Activated T-cell treated with anti-CD3 and anti-CD28 coated beads, Interleukin-2, amount 50 U/mL, for 24 hours (primary cell): ENCODE results near the gene PRDM12.

Experiments
- DNase-seq: peaks from one replicate; pipeline ENCODE4 v3.0.0-alpha.2; 2020
- H3K27ac Mint-ChIP-seq: 2 replicates; pipeline ENCODE4 v1.8.0; 2020; ENCODE audit warnings: mild to moderate bottlenecking, mixed read lengths
- H3K27me3 Mint-ChIP-seq: 2 replicates; pipeline ENCODE4 v1.8.0; 2020; ENCODE audit warnings: mixed read lengths
- H3K36me3 Mint-ChIP-seq: 2 replicates; pipeline ENCODE4 v1.8.0; 2020; ENCODE audit warnings: low read depth, mixed read lengths
- H3K4me1 Mint-ChIP-seq: 2 replicates; pipeline ENCODE4 v1.8.0; 2020; ENCODE audit warnings: low read depth, mixed read lengths
- H3K4me3 Mint-ChIP-seq: 2 replicates; pipeline ENCODE4 v1.8.0; 2020; ENCODE audit warnings: mild to moderate bottlenecking, moderate library complexity, mixed read lengths
- H3K9me3 Mint-ChIP-seq: 2 replicates; pipeline ENCODE4 v1.8.0; 2020; ENCODE audit warnings: mixed read lengths

The PRDM12 gene

GRCh38 chr9:130666393-130667119, 2.2 kb downstream of the PRDM12 start:
- Mint-ChIP-seq H3K36me3 (no peaks in the 10 kb centered on the region), H3K4me1 (peaks cover 30% of the 10 kb centered on the region), H3K27ac (no peak overlapping the region), H3K4me3 (no peak overlapping the region), H3K27me3 (peaks cover 70% of the 10 kb centered on the region), H3K9me3 (no peaks in the 10 kb centered on the region)
- no peak for DNase-seq

- Mint-ChIP-seq H3K36me3 (no peaks in the 10 kb centered on the region), H3K27ac (no peak overlapping the region), H3K9me3 (no peaks in the 10 kb centered on the region), H3K27me3 (peaks cover 65% of the 10 kb centered on the region), H3K4me3 (no peak overlapping the region), H3K4me1 (peaks cover 25% of the 10 kb centered on the region)
- DNase-seq = no peak
These were observed 2.7 kb downstream of the PRDM12 start for GRCh38 chr9:130667120-130667435.

DNA sequence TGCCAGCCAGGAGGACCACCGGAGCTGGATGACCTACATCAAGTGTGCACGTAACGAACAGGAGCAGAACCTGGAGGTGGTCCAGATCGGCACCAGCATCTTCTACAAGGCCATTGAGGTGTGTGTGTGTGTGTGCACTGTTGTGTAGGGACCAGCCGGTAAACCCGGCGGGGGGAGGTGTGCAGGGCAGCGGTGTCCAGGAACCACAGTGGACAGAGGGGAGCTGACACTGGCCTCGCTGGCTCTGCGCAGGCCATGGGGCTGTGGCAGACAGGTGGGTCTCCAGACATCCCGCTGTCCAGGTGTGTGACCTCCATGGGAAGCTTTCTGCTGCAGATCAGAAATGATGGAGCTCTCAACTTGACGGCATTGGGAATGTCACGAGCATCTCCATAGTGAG, 3.8 kb downstream of the PRDM12 start:
- Mint-ChIP-seq H3K4me3 (no peak overlapping the region), H3K9me3 (no peaks in the 10 kb centered on the region)

GRCh38 chr9:130668659-130669058, 4.3 kb downstream of the PRDM12 start:
- Mint-ChIP-seq H3K36me3 (no peaks in the 10 kb centered on the region), H3K27me3 (peaks cover 50% of the 10 kb centered on the region), H3K4me3 (no peak overlapping the region), H3K27ac (no peak overlapping the region), H3K4me1 (peaks cover 15% of the 10 kb centered on the region), H3K9me3 (no peaks in the 10 kb centered on the region)
- no peak for DNase-seq

More for the DNA sequence above, 3.8 kb downstream of the PRDM12 start:
- DNase-seq = no peak
- Mint-ChIP-seq H3K27me3 (peaks cover 54% of the 10 kb centered on the region), H3K4me1 (peaks cover 17% of the 10 kb centered on the region), H3K27ac (no peak overlapping the region), H3K36me3 (no peaks in the 10 kb centered on the region)

- Mint-ChIP-seq H3K4me3 (no peak overlapping the region), H3K27ac (no peak overlapping the region), H3K27me3 (peaks cover 39% of the 10 kb centered on the region), H3K36me3 (no peaks in the 10 kb centered on the region), H3K9me3 (no peaks in the 10 kb centered on the region), H3K4me1 (peaks cover 8% of the 10 kb centered on the region)
- DNase-seq = no peak
These were observed 5.6 kb downstream of the PRDM12 start for GRCh38 chr9:130669965-130670364.

DNA sequence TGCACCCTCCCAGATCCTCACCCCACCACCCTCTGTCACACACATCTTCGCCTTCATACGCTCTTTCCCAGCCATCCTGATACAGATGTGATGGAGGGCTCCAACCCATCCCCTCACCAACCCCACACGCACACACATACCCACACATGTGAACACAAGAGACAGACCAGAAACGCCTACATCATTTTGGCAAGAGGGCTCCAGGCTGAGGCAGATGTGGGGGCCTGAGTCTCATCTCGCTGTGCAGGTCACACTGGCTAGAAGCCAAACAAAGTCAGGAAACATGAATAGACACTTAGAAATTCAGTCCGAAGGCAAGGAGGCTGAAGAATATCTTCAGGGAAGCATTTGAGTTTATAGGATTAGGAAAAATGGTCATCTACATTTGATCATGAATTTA, 6.2 kb downstream of the PRDM12 start:
- DNase-seq = no peak
- no peaks in the 10 kb centered on the region for H3K36me3 Mint-ChIP-seq
- H3K27ac Mint-ChIP-seq = no peak overlapping the region
- peaks cover 4% of the 10 kb centered on the region for H3K4me1 Mint-ChIP-seq
- no peak overlapping the region for H3K4me3 Mint-ChIP-seq
- H3K27me3 Mint-ChIP-seq = peaks cover 32% of the 10 kb centered on the region
- no peaks in the 10 kb centered on the region for H3K9me3 Mint-ChIP-seq

- no peak overlapping the region for H3K27ac Mint-ChIP-seq
- no peaks in the 10 kb centered on the region for H3K36me3 Mint-ChIP-seq
- no peak for DNase-seq
- H3K9me3 Mint-ChIP-seq = no peaks in the 10 kb centered on the region
- H3K4me1 Mint-ChIP-seq = no peaks in the 10 kb centered on the region
- H3K27me3 Mint-ChIP-seq = peaks cover 14% of the 10 kb centered on the region
- H3K4me3 Mint-ChIP-seq = no peak overlapping the region
These were observed 8.1 kb downstream of the PRDM12 start for GRCh38 chr9:130672466-130672865.

- Mint-ChIP-seq H3K4me3 (no peak overlapping the region), H3K27ac (no peak overlapping the region), H3K27me3 (peaks cover 8% of the 10 kb centered on the region), H3K9me3 (no peaks in the 10 kb centered on the region), H3K36me3 (no peaks in the 10 kb centered on the region), H3K4me1 (no peaks in the 10 kb centered on the region)
- no peak for DNase-seq
These were observed 8.7 kb downstream of the PRDM12 start for GRCh38 chr9:130672933-130673615.

DNA sequence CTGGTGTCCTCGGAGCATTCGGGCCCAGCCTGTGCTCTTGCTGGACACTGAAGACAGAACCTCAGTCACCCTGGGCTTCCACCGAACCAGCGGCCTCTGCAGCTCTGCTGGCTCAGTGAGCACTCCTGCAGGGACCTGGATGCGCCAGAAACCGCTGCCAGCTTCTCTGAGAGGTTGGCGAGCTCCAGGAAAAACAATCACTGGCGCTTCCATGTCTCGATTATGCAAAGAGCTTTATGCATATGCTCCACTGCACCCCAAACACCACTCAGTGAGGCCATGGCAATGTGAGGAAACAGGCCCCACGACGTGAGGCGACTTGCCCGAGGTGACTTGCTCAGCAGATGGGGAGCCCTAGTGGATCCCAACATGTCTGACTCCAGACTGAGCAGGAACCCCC, 11.0 kb downstream of the PRDM12 start:
- H3K9me3 Mint-ChIP-seq = no peaks in the 10 kb centered on the region
- no peak for DNase-seq
- H3K27ac Mint-ChIP-seq = no peak overlapping the region
- no peaks in the 10 kb centered on the region for H3K36me3 Mint-ChIP-seq
- no peaks in the 10 kb centered on the region for H3K4me1 Mint-ChIP-seq
- peaks cover 10% of the 10 kb centered on the region for H3K27me3 Mint-ChIP-seq
- H3K4me3 Mint-ChIP-seq = no peak overlapping the region

- Mint-ChIP-seq H3K4me1 (peaks cover 4% of the 10 kb centered on the region), H3K27me3 (peaks cover 14% of the 10 kb centered on the region), H3K36me3 (no peaks in the 10 kb centered on the region), H3K4me3 (no peak overlapping the region), H3K9me3 (no peaks in the 10 kb centered on the region), H3K27ac (no peak overlapping the region)
- no peak for DNase-seq
These were observed 12.9 kb downstream of the PRDM12 start for GRCh38 chr9:130677252-130677651.

- H3K27ac Mint-ChIP-seq = no peak overlapping the region
- H3K4me3 Mint-ChIP-seq = peak overlapping the region; percentile 80
- peak; percentile 84 for DNase-seq
- H3K36me3 Mint-ChIP-seq = no peaks in the 10 kb centered on the region
- no peaks in the 10 kb centered on the region for H3K9me3 Mint-ChIP-seq
- H3K4me1 Mint-ChIP-seq = peaks cover 7% of the 10 kb centered on the region
- H3K27me3 Mint-ChIP-seq = peaks cover 16% of the 10 kb centered on the region
These were observed 16.7 kb downstream of the PRDM12 start for GRCh38 chr9:130680836-130681768.

- peaks cover 7% of the 10 kb centered on the region for H3K4me1 Mint-ChIP-seq
- no peaks in the 10 kb centered on the region for H3K36me3 Mint-ChIP-seq
- H3K27ac Mint-ChIP-seq = peak overlapping the region; percentile 76
- H3K9me3 Mint-ChIP-seq = no peaks in the 10 kb centered on the region
- peak overlapping the region; percentile 80 for H3K4me3 Mint-ChIP-seq
- H3K27me3 Mint-ChIP-seq = peaks cover 16% of the 10 kb centered on the region
- DNase-seq = peak; percentile 68
These were observed 17.5 kb downstream of the PRDM12 start for GRCh38 chr9:130681769-130682420.

GRCh38 chr9:130682421-130683121, 18.2 kb downstream of the PRDM12 start:
- Mint-ChIP-seq H3K4me1 (peaks cover 10% of the 10 kb centered on the region), H3K9me3 (no peaks in the 10 kb centered on the region), H3K27me3 (peaks cover 16% of the 10 kb centered on the region), H3K4me3 (peak overlapping the region; percentile 80), H3K27ac (peak overlapping the region; percentile 83), H3K36me3 (no peaks in the 10 kb centered on the region)
- DNase-seq = peak; percentile 74

DNA sequence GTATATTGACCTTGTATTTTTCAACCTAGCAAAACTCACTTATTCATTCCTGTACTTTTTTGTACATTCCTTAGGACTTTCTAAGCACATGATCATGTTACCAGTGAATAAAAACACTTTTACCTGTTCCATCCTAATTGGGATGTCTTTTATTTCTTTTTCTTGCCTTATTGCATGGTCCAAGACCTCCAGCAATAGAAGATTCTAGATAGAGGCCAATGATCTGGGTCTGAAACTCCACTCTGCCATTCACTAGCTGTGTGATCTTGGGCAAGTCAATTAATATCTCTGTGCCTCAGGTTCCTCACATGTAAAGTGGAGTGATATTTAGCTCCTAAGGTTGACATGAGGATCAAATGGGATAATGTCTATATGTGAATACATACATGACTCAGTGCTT, 20.7 kb downstream of the PRDM12 start:
- DNase-seq = no peak
- Mint-ChIP-seq H3K9me3 (no peaks in the 10 kb centered on the region), H3K27me3 (peaks cover 8% of the 10 kb centered on the region), H3K4me1 (peaks cover 20% of the 10 kb centered on the region), H3K27ac (no peak overlapping the region), H3K36me3 (no peaks in the 10 kb centered on the region), H3K4me3 (no peak overlapping the region)
